ENCODE data around the gene TMEM147.
"Not testable (repeated sequence)": the region's sequence is repeated elsewhere in the genome, so short reads cannot be mapped to it uniquely, and the experiment has no call there.

TMEM147 gene

DNA sequence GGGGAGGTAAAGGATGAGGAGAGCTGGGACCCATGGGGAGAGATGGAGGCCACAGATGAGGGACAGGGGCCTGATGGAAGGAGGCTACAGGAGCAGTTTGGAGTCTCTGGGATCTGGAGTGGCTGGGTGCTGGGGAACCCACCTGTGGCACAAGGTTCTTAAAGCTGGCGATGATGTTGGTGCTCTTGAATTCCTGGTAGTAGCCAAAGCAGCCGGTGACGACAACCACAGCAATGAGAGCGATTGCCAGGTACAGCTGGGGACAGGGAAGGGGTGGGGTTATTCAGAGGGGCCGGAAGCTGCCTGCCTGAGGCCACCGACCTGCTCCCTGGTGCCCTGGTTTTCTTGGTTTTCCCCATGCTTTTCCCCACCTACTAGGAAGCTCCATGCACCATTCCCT, 15.3 kb downstream of the TMEM147 start:
- no peak overlapping the region for H3K4me3 ChIP-seq (ENCODE audit: low read depth, low read length)

- no peak overlapping the region for H3K4me3 ChIP-seq (ENCODE audit: low read depth, low read length)
These were observed 16.0 kb downstream of the TMEM147 start for GRCh38 chr19:35561436-35561835.

DNA sequence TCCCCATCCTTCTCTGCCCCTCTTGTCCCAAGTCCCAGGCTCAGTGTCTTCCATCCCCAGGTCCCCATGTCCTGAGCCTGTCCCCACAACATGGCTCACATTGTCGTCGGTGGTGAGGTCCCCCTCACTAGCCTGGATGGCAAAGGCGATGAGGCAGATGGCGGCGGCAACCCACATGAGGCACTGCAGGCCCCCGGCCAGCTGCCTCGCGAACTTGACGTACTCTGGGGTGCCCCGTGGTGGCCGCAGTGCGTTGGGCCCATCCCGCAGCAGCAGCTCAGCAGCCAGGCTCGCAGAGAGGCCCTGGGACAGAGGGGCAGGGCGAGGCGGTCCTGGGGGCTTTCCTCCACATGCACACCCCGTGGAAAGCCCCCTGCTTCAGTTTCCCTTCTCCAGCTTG, 16.9 kb downstream of the TMEM147 start:
- H3K4me3 ChIP-seq (ENCODE audit: low read depth, low read length): no peak overlapping the region

GRCh38 chr19:35562776-35563175, 17.4 kb downstream of the TMEM147 start:
- H3K4me3 ChIP-seq (ENCODE audit: low read depth, low read length): no peak overlapping the region

GRCh38 chr19:35563207-35563829, 17.9 kb downstream of the TMEM147 start, which contains the start of gene ATP4A:
Gene ATP4A, minus strand, starts transcription at chr19:35563658. Its CDS starts 29 bp downstream, at chr19:35563629.
- no peak within 1 kb of the TSS for H3K4me3 ChIP-seq (ENCODE audit: low read depth, low read length)

DNA sequence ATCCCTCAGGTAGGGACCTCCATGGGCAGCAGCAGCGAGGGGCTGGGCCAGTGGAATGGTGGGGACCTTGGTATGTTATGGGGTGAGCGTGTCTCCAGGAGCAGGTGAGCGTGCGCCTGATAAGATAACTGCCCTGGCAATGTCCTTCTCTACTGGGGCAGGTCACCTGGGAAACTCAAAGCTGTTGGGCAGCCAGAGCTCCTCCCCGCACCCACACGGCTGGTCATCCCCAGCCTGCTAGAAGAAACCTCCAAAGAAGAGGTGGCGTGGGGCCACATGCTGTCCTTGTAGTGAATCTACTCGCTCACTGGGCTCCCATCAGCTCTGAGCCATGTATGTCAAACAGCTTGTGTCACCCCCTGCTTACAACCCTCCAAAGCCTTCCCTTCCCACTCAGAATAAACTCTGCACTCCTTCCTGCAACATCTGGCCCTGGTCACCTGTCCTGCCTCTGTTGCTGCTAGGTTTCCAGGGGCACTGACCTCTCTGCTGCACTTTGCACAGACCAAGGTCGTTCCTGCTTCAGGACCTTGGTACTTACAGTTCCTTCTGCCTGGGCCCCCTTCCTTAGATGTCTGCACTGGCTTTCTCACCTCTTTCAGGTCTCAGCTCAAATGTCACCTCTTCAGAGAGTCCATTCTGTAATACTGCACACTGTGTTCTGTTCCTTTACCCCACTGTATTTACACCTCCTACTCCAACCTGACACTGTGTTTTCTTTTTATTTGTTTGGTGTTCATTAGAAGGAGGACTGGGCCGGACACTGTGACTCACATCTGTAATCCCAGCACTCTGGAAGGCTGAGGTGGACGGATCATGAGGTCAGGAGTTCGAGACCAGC, 19.8 kb downstream of the TMEM147 start:
- no peak overlapping the region for H3K4me3 ChIP-seq (ENCODE audit: low read depth, low read length)

DNA sequence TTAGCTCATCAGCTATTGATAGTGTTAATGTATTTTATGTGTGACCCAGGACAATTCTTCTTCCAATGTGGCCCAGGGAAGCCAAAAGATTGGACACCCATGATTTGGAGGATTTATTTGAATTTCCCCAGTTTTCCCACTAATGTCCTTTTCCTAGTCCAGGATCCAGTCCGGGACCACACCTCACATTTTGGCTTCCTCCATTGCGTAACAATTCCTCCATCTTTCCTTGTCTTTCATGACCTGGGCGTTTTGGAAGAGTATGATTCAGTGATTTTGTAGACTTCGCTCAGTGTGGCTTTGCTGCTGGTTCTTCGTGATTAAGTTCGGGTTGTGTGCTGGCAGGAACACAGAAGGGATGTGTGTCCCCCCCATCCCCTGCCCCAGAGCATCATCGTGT, 21.3 kb downstream of the TMEM147 start:
- H3K4me3 ChIP-seq (ENCODE audit: low read depth, low read length): no peak overlapping the region

- H3K4me3 ChIP-seq (ENCODE audit: low read depth, low read length): no peak overlapping the region
These were observed 23.9 kb downstream of the TMEM147 start for GRCh38 chr19:35569281-35569781.

DNA sequence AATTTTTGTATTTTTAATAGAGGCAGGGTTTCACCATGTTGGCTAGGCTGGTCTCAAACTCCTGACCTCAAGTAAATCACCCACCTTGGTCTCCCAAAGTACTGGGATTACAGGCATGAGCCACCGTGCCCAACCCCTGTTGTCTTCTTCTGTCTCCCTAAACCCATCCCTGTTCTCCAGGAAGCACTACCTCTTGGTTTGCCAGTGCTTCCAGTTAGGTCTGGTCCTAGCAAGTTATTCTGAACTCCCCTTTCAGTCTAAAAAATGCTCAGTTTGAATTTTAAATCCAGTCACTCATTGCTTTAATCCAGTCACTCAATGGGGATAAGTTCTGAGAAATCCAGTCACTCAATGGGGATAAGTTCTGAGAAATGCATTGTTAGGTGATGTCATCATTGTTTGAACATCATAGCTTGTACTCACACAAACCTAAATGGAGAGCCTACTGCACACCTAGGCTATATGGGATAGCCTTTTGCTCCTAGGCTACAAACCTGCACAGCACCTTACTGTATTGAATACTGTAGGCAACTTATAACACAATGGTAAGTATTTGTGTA, 26.1 kb downstream of the TMEM147 start:
- no peak overlapping the region for H3K4me3 ChIP-seq (ENCODE audit: low read depth, low read length)

GRCh38 chr19:35577918-35578317, 32.5 kb downstream of the TMEM147 start:
- no peak overlapping the region for H3K4me3 ChIP-seq (ENCODE audit: low read depth, low read length)

- no peak overlapping the region for H3K4me3 ChIP-seq (ENCODE audit: low read depth, low read length)
These were observed 33.3 kb downstream of the TMEM147 start for GRCh38 chr19:35578707-35579106.

- no peak overlapping the region for H3K4me3 ChIP-seq (ENCODE audit: low read depth, low read length)
These were observed 37.3 kb downstream of the TMEM147 start for GRCh38 chr19:35582760-35583159.

GRCh38 chr19:35585848-35586247, 40.4 kb downstream of the TMEM147 start, which contains the start of gene PMIS2:
Gene PMIS2, plus strand, starts transcription at chr19:35586173. Its CDS starts 87 bp downstream, at chr19:35586260.
- no peak within 1 kb of the TSS for H3K4me3 ChIP-seq (ENCODE audit: low read depth, low read length)

- H3K4me3 ChIP-seq (ENCODE audit: low read depth, low read length): no peak overlapping the region
These were observed 41.9 kb downstream of the TMEM147 start for GRCh38 chr19:35587321-35587720.

DNA sequence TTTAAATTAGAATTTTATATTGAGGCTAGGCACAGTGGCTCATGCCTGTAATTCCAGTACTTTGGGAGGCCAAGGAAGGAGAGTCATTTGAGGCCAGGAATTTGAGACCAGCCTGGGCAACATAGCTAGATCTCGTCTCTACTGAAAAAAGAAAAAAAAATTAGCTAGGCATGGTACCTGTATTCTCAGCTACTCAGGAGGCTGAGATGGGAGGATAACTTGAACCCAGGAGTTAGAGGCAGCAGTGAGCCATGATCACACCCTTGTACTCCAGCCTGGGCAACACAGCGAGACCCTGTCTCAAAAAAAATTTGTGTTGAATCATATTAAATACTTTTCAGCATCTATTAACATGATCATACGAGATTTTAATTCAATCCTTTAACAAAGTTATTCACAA, 45.4 kb downstream of the TMEM147 start:
- no peak overlapping the region for H3K4me3 ChIP-seq (ENCODE audit: low read depth, low read length)

- no peak overlapping the region for H3K4me3 ChIP-seq (ENCODE audit: low read depth, low read length)
These were observed 46.8 kb downstream of the TMEM147 start for GRCh38 chr19:35592226-35592625.

DNA sequence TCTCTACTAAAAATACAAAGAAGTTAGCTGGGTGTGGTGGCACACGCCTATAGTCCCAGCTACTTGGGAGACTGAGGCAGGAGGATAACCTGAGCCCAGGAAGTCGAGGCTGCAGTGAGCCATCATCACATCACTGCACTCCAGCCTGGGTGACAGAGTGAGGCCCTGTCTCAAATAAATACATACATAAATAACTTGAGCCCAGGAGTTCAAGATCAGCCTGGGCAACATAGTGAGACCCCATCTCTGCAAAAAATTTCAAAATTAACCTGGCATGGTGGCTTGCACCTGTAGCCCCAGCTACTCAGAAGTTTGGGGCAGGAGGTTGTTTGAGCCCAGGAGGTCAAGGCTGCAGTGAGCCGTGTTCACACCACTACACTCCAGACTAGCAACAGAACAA, 49.6 kb downstream of the TMEM147 start:
- H3K4me3 ChIP-seq (ENCODE audit: low read depth, low read length): not testable (repeated sequence)

DNA sequence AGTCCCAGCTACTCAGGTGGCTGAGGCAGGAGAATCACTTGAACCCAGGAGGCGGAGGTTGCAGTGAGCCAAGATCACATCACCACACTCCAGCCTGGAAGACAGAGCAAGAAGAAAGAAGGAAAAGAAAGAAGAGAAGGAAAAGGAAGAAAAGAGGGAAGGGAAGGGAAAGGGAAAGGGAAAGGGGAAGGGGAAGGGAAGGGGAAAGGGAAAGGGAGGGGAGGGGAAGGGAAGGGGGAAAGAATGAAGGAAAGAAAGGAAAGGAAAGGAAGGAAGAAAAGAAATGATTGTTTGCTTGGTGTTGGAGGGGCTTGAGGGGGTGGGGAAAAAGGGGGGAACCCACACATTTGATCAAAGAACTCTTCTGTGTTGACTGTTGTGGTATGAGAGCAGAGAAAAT, 50.5 kb downstream of the TMEM147 start:
- no peak overlapping the region for H3K4me3 ChIP-seq (ENCODE audit: low read depth, low read length)

- no peak overlapping the region for H3K4me3 ChIP-seq (ENCODE audit: low read depth, low read length)
These were observed 51.1 kb downstream of the TMEM147 start for GRCh38 chr19:35596366-35596999.
